Thyroid gland (tissue), 4 donors: ENCODE measurements around the gene ZNF423. TPM values are rescaled to one million over a fixed set of nuclear protein-coding genes. Genes with fewer than 3 reads are reported as not detected.

ENCODE experiments used
- DNase-seq, 2 donors: peaks; one replicate each; pipeline ENCODE4 v3.0.0-alpha.2; 2019
- H3K27ac ChIP-seq, 3 donors: fragments of 200-600 bp; sonication (generic); 1 replicate in 2 of 3; 2 replicates in 1 of 3; pipeline ENCODE4 v1.5.1; 2016 to 2019; ENCODE audit warnings: mild to moderate bottlenecking in 1 of 3, moderate library complexity in 1 of 3
- H3K27me3 ChIP-seq: fragments of 200-600 bp; sonication (generic); one replicate; pipeline ENCODE4 v1.5.1; 2019
- H3K36me3 ChIP-seq, 2 donors: fragments of 200-600 bp; sonication (generic); one replicate each; pipeline ENCODE4 v1.5.1; 2016 to 2019
- H3K4me1 ChIP-seq, 2 donors: fragments of 200-600 bp; sonication (generic); one replicate each; pipeline ENCODE4 v1.5.1; 2017 to 2019
- H3K4me3 ChIP-seq, 3 donors: fragments of 200-600 bp; sonication (generic); replicated peaks in 1 of 3; 1 replicate in 2 of 3; 2 replicates in 1 of 3; pipeline ENCODE4 v1.5.1; 2016; ENCODE audit warnings: mild to moderate bottlenecking in 1 of 3
- H3K9me3 ChIP-seq: fragments of 200-600 bp; sonication (generic); one replicate; pipeline ENCODE4 v1.5.1; 2017
- POLR2A ChIP-seq, 2 donors: fragments of 450-650 bp; IDR thresholded peaks; one replicate each; pipeline ENCODE4 v1.6.1; 2017; ENCODE audit warnings: antibody characterized with exemption in 2 of 2, mild to moderate bottlenecking in 2 of 2, moderate library complexity in 1 of 2
- WGBS, 2 donors: methylation state at CpG; one replicate each; pipeline ENCODE4 v1.1.5; 2017; 5-methylcytosine and 5-hydroxymethylcytosine counted together
- intact Hi-C: fragments of 100-400 bp; cut with DNase I; formaldehyde crosslinking; loops from one replicate; pipeline ENCODE4 v1.15.1; 2023
- total RNA-seq, 4 donors: library from RNA; depleted of rRNA; stranded (reverse); fragments of >200 nt; gene quantifications; one replicate each; pipeline ENCODE4 v1.2.3, GENCODE V29; 2016
- TF ChIP-seq, protein P1 (sequence below), 6 experiments: fragments of 200-600 bp in 3 of 6; fragments of 450-650 bp in 3 of 6; sonication (generic) in 3 of 6; IDR thresholded peaks; one replicate each; pipeline ENCODE4 v1.5.1; 2016 to 2019; ENCODE audit warnings: antibody characterized with exemption in 6 of 6, mild to moderate bottlenecking in 2 of 6, inconsistent platforms in 1 of 6, moderate library complexity in 1 of 6

Gene ZNF423
- total RNA-seq, 4 donors from 2014 or later = 7.4 to 10.0 (median 8.5) TPM

DNA sequence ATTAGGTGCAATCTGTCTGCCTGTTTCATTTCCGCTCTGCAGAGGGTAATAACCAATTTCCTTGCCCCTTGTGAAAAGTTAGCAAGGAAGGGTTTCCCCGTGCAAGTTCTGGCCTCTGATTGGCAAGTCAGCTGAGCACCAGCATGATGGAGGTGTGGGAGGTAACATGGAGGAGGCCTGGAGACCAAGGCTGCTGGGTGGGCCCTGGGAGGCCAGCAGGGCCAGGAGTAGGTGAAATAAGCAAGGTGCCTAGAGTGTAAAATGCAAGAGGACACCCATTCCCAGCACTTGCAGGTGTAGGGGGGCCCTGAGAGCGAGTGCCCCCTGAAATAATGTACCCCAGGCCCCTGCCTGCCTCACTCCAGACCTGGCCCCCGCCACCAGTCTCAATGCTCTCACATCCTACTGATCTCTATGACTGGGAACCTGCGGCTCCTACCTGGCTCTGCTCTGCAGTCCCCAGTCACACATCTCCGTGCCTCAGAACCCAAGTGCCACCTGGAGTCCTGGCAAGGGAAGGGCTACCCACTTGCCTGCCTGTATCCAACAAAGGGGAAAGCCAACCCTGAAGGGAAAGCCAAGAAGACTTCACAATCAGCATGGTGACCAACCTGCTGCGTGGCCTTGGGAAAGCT lies 366.1 kb downstream of the ZNF423 start:
- TF ChIP-seq POLR2A (IDR thresholded peaks at IDR 0.05) = no peak
- TF ChIP-seq, protein P1, sequence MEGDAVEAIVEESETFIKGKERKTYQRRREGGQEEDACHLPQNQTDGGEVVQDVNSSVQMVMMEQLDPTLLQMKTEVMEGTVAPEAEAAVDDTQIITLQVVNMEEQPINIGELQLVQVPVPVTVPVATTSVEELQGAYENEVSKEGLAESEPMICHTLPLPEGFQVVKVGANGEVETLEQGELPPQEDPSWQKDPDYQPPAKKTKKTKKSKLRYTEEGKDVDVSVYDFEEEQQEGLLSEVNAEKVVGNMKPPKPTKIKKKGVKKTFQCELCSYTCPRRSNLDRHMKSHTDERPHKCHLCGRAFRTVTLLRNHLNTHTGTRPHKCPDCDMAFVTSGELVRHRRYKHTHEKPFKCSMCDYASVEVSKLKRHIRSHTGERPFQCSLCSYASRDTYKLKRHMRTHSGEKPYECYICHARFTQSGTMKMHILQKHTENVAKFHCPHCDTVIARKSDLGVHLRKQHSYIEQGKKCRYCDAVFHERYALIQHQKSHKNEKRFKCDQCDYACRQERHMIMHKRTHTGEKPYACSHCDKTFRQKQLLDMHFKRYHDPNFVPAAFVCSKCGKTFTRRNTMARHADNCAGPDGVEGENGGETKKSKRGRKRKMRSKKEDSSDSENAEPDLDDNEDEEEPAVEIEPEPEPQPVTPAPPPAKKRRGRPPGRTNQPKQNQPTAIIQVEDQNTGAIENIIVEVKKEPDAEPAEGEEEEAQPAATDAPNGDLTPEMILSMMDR (IDR thresholded peaks at IDR 0.05) = no peak
- peaks cover 4 to 11% of the 10 kb centered on the region in 2 donors for H3K4me1 ChIP-seq
- intact Hi-C loops = loop anchor here (5.0 kb wide), 1 partner anchor 367 kb away; the partner anchor contains the start of gene ZNF423
- no peak for DNase-seq
- no peaks in the 10 kb centered on the region for H3K36me3 ChIP-seq
- WGBS, 2 donors = 89 to 94% methylated on average over 7 of the region's 7 CpGs
- no peaks in the 10 kb centered on the region for H3K27me3 ChIP-seq
- H3K9me3 ChIP-seq = no peaks in the 10 kb centered on the region
- H3K4me3 ChIP-seq = no peak overlapping the region
- H3K27ac ChIP-seq = no peak overlapping the region

DNA sequence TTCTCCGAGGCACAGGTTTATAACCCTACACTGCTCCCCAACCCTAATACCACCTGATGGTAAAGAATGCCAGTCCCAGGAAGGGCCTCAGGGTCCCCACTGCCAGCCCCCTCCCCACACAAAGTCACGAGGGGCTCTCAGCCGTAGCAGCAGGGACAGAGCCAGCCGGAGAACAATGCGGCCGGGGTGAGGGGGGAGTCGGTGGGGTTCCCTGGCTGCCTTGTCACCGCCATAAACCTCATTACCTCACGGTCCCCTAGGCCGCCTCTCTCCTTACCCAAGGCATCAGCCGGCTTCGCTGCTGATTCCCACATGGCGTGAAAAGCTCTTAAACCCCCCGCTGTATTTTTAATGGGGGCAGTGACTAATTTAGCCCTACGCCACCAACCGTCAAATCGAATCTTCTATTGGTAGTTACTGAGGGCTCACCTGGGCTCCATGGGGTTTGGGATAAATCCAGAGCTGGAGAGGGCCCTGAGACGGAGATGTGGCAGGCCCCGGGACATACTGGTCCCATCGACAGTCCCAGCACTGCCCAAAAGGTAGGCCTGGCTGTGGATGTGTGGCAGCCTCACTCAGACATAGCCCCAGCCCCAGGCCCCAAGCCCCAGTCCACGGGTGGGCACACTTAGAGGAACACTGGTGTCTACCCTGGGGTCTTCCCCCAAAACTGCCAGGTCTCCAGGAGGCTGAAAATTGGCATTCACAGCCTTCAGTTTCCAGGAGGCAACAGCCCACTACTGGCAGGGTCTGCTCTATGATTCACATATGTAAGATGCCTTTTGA lies 367.0 kb downstream of the ZNF423 start:
- no peak for DNase-seq
- 94 to 95% methylated on average over 20 to 21 of the region's 21 CpGs for WGBS, 2 donors
- Histone ChIP-seq H3K9me3 (no peaks in the 10 kb centered on the region), H3K4me3 (no peak overlapping the region), H3K4me1 (peaks cover 8 to 17% of the 10 kb centered on the region in 2 donors), H3K27me3 (no peaks in the 10 kb centered on the region), H3K27ac (no peak overlapping the region), H3K36me3 (no peaks in the 10 kb centered on the region)
- intact Hi-C loops = loop anchor here (5.0 kb wide), 1 partner anchor 368 kb away; the partner anchor contains the start of gene ZNF423
- TF ChIP-seq, protein P1 (IDR thresholded peaks at IDR 0.05) = no peak
- no peak for TF ChIP-seq POLR2A (IDR thresholded peaks at IDR 0.05)

DNA sequence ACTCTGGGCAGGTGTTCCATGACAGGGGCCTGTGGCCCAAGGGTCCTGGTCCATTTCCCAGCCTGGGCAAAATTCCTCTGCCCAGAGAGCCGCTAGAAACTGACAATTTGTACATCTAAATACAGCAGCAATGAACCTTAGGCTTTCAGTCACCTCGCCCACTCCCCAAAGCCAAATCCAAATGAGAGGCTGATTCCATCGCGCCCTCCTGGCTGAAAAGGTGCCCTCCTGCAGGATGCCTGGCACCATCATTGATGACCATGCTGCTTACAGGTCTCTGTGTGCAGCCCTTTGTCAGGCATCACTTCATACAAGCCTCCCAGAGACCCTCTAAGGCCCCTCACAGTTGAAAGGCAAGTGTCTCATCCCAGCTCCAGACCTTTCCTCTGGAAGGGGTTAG lies 367.6 kb downstream of the ZNF423 start:
- Histone ChIP-seq H3K27ac (no peak overlapping the region), H3K4me3 (no peak overlapping the region), H3K9me3 (no peaks in the 10 kb centered on the region), H3K4me1 (peaks cover 10 to 20% of the 10 kb centered on the region in 2 donors), H3K27me3 (no peaks in the 10 kb centered on the region), H3K36me3 (no peaks in the 10 kb centered on the region)
- DNase-seq = no peak
- WGBS, 2 donors = 90 to 92% methylated on average over 3 to 4 of the region's 4 CpGs
- intact Hi-C loops = loop anchor here (5.0 kb wide), 1 partner anchor 369 kb away; the partner anchor contains the start of gene ZNF423
- TF ChIP-seq POLR2A (IDR thresholded peaks at IDR 0.05) = no peak
- TF ChIP-seq, protein P1 (IDR thresholded peaks at IDR 0.05) = no peak

DNA sequence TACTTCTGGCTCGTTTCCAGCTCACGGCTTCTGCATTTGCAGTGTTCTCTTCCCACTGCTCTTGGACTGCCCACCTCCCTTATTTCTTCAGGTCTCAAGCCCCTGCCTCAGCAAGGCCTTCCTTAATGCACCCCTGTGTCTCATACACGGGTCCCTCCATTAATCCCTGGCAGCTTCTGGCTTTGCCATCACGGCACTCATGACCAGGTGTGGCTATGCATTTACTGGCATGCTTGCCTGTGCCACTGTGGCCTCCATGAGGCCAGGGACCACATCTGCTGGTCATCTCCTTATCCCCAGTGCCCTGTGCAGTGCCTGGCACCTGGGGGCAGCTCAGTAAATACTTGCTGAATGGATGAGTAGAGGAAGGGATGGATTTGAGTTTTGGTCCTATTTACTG lies 368.2 kb downstream of the ZNF423 start:
- Histone ChIP-seq H3K9me3 (no peaks in the 10 kb centered on the region), H3K4me1 (peaks cover 10 to 20% of the 10 kb centered on the region in 2 donors), H3K27ac (no peak overlapping the region), H3K36me3 (no peaks in the 10 kb centered on the region), H3K4me3 (no peak overlapping the region), H3K27me3 (no peaks in the 10 kb centered on the region)
- no peak for DNase-seq
- 74 to 76% methylated on average over 4 of the region's 4 CpGs for WGBS, 2 donors
- intact Hi-C loops = loop anchor here (5.0 kb wide), 1 partner anchor 370 kb away; the partner anchor contains the start of gene ZNF423
- TF ChIP-seq, protein P1 (IDR thresholded peaks at IDR 0.05) = no peak
- no peak for TF ChIP-seq POLR2A (IDR thresholded peaks at IDR 0.05)
